Astrocyte (in vitro differentiated cells and primary cell): ENCODE results near the gene RASGRP1. TPM values are rescaled to one million over a fixed set of nuclear protein-coding genes. Genes with fewer than 3 reads are reported as not detected.
A peak's percentile ranks its signal among the peaks of the same experiment; 100 is the strongest.

Experiments
- DNase-seq: peaks from one replicate; pipeline ENCODE4 v3.0.0-alpha.2; 2010; ENCODE audit warnings: low read depth
- FAIRE-seq: peaks from 2 replicates; lab custom pipeline; 2011; peaks lifted over from hg19 to GRCh38; lab: Jason Lieb, UNC
- H2AFZ ChIP-seq: 2 replicates; pipeline ENCODE4 v1.6.0; 2012; ENCODE audit warnings: low read depth, low read length, inconsistent platforms
- H3K27ac ChIP-seq: 2 replicates; pipeline ENCODE4 v1.5.1; 2011; ENCODE audit warnings: low read depth, low read length, inconsistent platforms
- H3K27me3 ChIP-seq: 2 replicates; pipeline ENCODE4 v1.6.0; 2011; ENCODE audit warnings: low read length, inconsistent platforms; ENCODE audit not compliant: insufficient read depth
- H3K36me3 ChIP-seq: 2 replicates; pipeline ENCODE4 v1.5.1; 2011; ENCODE audit warnings: low read length, inconsistent platforms; ENCODE audit not compliant: insufficient read depth
- H3K4me1 ChIP-seq: 2 replicates; pipeline ENCODE4 v1.5.1; 2011; ENCODE audit warnings: low read length, inconsistent platforms; ENCODE audit not compliant: insufficient read depth
- H3K4me2 ChIP-seq: 2 replicates; pipeline ENCODE4 v1.6.0; 2012; ENCODE audit warnings: low read length, inconsistent platforms
- H3K4me3 ChIP-seq: 2 replicates; pipeline ENCODE4 v1.5.1; 2011; ENCODE audit warnings: low read depth, mild to moderate bottlenecking, low read length, inconsistent platforms; ENCODE audit not compliant: insufficient read depth
- H3K79me2 ChIP-seq: 2 replicates; pipeline ENCODE4 v1.6.0; 2012; ENCODE audit warnings: mild to moderate bottlenecking, low read length, inconsistent platforms; ENCODE audit not compliant: insufficient read depth
- H3K9ac ChIP-seq: 2 replicates; pipeline ENCODE4 v1.6.0; 2012; ENCODE audit warnings: mild to moderate bottlenecking, low read length, inconsistent platforms
- H3K9me3 ChIP-seq: 2 replicates; pipeline ENCODE4 v1.5.1; 2012; ENCODE audit warnings: low read depth, mild to moderate bottlenecking, low read length, inconsistent platforms; ENCODE audit not compliant: insufficient read depth
- H4K20me1 ChIP-seq: 2 replicates; pipeline ENCODE4 v1.6.0; 2012; ENCODE audit warnings: low read length, inconsistent platforms; ENCODE audit not compliant: insufficient read depth
- H3K27ac Mint-ChIP-seq: one replicate; pipeline ENCODE4 v1.8.0; 2021; ENCODE audit warnings: mild to moderate bottlenecking, mixed read lengths; ENCODE audit not compliant: unreplicated experiment
- H3K27me3 Mint-ChIP-seq: one replicate; pipeline ENCODE4 v1.8.0; 2021; ENCODE audit warnings: low read depth, mixed read lengths; ENCODE audit not compliant: unreplicated experiment
- H3K36me3 Mint-ChIP-seq: one replicate; pipeline ENCODE4 v1.8.0; 2021; ENCODE audit warnings: low read depth, mixed read lengths; ENCODE audit not compliant: unreplicated experiment
- H3K4me1 Mint-ChIP-seq: one replicate; pipeline ENCODE4 v1.8.0; 2021; ENCODE audit warnings: low read depth, mixed read lengths; ENCODE audit not compliant: unreplicated experiment
- H3K4me3 Mint-ChIP-seq: one replicate; pipeline ENCODE4 v1.8.0; 2021; ENCODE audit warnings: mild to moderate bottlenecking, moderate library complexity, mixed read lengths; ENCODE audit not compliant: unreplicated experiment
- H3K9me3 Mint-ChIP-seq: one replicate; pipeline ENCODE4 v1.8.0; 2021; ENCODE audit warnings: mild to moderate bottlenecking, mixed read lengths; ENCODE audit not compliant: unreplicated experiment
- CTCF ChIP-seq: IDR thresholded peaks from 2 replicates; pipeline ENCODE4 v1.5.1; 2011; ENCODE audit warnings: low read depth, mild to moderate bottlenecking, inconsistent platforms, low read length, moderate library complexity; ENCODE audit not compliant: insufficient read depth
- EZH2 ChIP-seq: IDR thresholded peaks from 2 replicates; pipeline ENCODE4 v1.6.1; 2012; ENCODE audit warnings: mild to moderate bottlenecking, low read length, inconsistent platforms; ENCODE audit not compliant: insufficient read depth
- total RNA-seq: library from RNA; stranded (reverse); gene quantifications from 2 replicates; pipeline ENCODE4 v1.2.1, GENCODE V29; 2021

The RASGRP1 gene
- total RNA-seq, 1 donor from 2014 or later = 1.4 TPM

GRCh38 chr15:38522922-38523321 lies 41.7 kb downstream of the RASGRP1 start:
- no peak overlapping the region for H3K4me3 Mint-ChIP-seq
- Histone ChIP-seq H3K27ac (no peak overlapping the region), H3K9ac (no peak overlapping the region), H2AFZ (peak overlapping the region; percentile 38), H4K20me1 (no peaks in the 10 kb centered on the region), H3K9me3 (no peaks in the 10 kb centered on the region), H3K36me3 (no peaks in the 10 kb centered on the region), H3K27me3 (no peaks in the 10 kb centered on the region), H3K4me3 (no peak overlapping the region), H3K79me2 (no peaks in the 10 kb centered on the region), H3K4me1 (peaks cover under 1% of the 10 kb centered on the region), H3K4me2 (no peak overlapping the region)
- peaks cover 6% of the 10 kb centered on the region for H3K27me3 Mint-ChIP-seq
- no peak for DNase-seq
- H3K9me3 Mint-ChIP-seq = peaks cover 4% of the 10 kb centered on the region
- no peak overlapping the region for H3K27ac Mint-ChIP-seq
- TF ChIP-seq EZH2 (no peak), CTCF (no peak)
- FAIRE-seq = no peak
- no peaks in the 10 kb centered on the region for H3K36me3 Mint-ChIP-seq
- H3K4me1 Mint-ChIP-seq = peaks cover 7% of the 10 kb centered on the region

- DNase-seq (no peak), FAIRE-seq (no peak)
- Histone ChIP-seq H4K20me1 (no peaks in the 10 kb centered on the region), H3K79me2 (no peaks in the 10 kb centered on the region), H3K9ac (no peak overlapping the region), H3K27me3 (no peaks in the 10 kb centered on the region), H3K4me3 (no peak overlapping the region), H3K4me1 (no peaks in the 10 kb centered on the region), H3K4me2 (no peak overlapping the region), H2AFZ (no peak overlapping the region), H3K36me3 (no peaks in the 10 kb centered on the region), H3K9me3 (no peaks in the 10 kb centered on the region), H3K27ac (no peak overlapping the region)
- Mint-ChIP-seq H3K36me3 (no peaks in the 10 kb centered on the region), H3K4me3 (no peak overlapping the region), H3K27ac (no peak overlapping the region), H3K4me1 (peaks cover 14% of the 10 kb centered on the region), H3K9me3 (peaks cover 4% of the 10 kb centered on the region), H3K27me3 (peaks cover 4% of the 10 kb centered on the region)
- TF ChIP-seq CTCF (no peak), EZH2 (no peak)
Measured at GRCh38 chr15:38521316-38521715, 43.3 kb downstream of the RASGRP1 start.

GRCh38 chr15:38520035-38520434 lies 44.6 kb downstream of the RASGRP1 start:
- Histone ChIP-seq H3K4me3 (no peak overlapping the region), H3K27ac (no peak overlapping the region), H2AFZ (no peak overlapping the region), H3K4me1 (no peaks in the 10 kb centered on the region), H3K9me3 (no peaks in the 10 kb centered on the region), H3K9ac (no peak overlapping the region), H3K4me2 (no peak overlapping the region), H3K79me2 (no peaks in the 10 kb centered on the region), H4K20me1 (no peaks in the 10 kb centered on the region), H3K36me3 (no peaks in the 10 kb centered on the region), H3K27me3 (no peaks in the 10 kb centered on the region)
- TF ChIP-seq CTCF (no peak), EZH2 (no peak)
- FAIRE-seq (peak; percentile 9), DNase-seq (no peak)
- Mint-ChIP-seq H3K27ac (no peak overlapping the region), H3K9me3 (peaks cover 4% of the 10 kb centered on the region), H3K27me3 (peaks cover 4% of the 10 kb centered on the region), H3K36me3 (no peaks in the 10 kb centered on the region), H3K4me3 (no peak overlapping the region), H3K4me1 (peaks cover 14% of the 10 kb centered on the region)
